HFFc6 (cell line): ENCODE measurements around the gene CPEB4. TPM values are rescaled to one million over a fixed set of nuclear protein-coding genes. Genes with fewer than 3 reads are reported as not detected.

Source experiments
- DNase-seq: peaks from one replicate; pipeline ENCODE4 v3.0.0-alpha.2; 2018
- H3K27ac Mint-ChIP-seq: 2 replicates; pipeline ENCODE4 v1.8.0; 2020; ENCODE audit warnings: mild to moderate bottlenecking, mixed read lengths
- H3K27me3 Mint-ChIP-seq: 2 replicates; pipeline ENCODE4 v1.8.0; 2021; ENCODE audit warnings: mild to moderate bottlenecking, moderate library complexity, mixed read lengths; ENCODE audit not compliant: insufficient read depth
- H3K36me3 Mint-ChIP-seq: 2 replicates; pipeline ENCODE4 v1.8.0; 2021; ENCODE audit warnings: low read depth, mixed read lengths
- H3K4me1 Mint-ChIP-seq: 2 replicates; pipeline ENCODE4 v1.8.0; 2020; ENCODE audit warnings: low read depth, mixed read lengths
- H3K4me3 Mint-ChIP-seq: 2 replicates; pipeline ENCODE4 v1.8.0; 2020; ENCODE audit warnings: mild to moderate bottlenecking, moderate library complexity, mixed read lengths
- H3K9me3 Mint-ChIP-seq: 2 replicates; pipeline ENCODE4 v1.8.0; 2020; ENCODE audit warnings: mild to moderate bottlenecking, mixed read lengths
- total RNA-seq, 6 experiments: library from RNA; stranded (reverse); fragmentation: NEBNext Ultra II Directional; extraction: Animal tissue kit (Norgen Biotek cat#: 25700); gene quantifications; 2 replicates in 1 of 6; 3 replicates in 5 of 6; pipeline ENCODE4 v1.2.3, GENCODE V29; 2021
- TF ChIP-seq, protein P1 (sequence below): fragments of 200-600 bp; sonication (generic); IDR thresholded peaks from 2 replicates; pipeline ENCODE4 v1.5.0; 2021; ENCODE audit warnings: antibody characterized with exemption, mild to moderate bottlenecking

Gene CPEB4
- total RNA-seq, 6 experiments from 2014 or later: 19.5 to 25.9 (median 22.3) TPM

DNA sequence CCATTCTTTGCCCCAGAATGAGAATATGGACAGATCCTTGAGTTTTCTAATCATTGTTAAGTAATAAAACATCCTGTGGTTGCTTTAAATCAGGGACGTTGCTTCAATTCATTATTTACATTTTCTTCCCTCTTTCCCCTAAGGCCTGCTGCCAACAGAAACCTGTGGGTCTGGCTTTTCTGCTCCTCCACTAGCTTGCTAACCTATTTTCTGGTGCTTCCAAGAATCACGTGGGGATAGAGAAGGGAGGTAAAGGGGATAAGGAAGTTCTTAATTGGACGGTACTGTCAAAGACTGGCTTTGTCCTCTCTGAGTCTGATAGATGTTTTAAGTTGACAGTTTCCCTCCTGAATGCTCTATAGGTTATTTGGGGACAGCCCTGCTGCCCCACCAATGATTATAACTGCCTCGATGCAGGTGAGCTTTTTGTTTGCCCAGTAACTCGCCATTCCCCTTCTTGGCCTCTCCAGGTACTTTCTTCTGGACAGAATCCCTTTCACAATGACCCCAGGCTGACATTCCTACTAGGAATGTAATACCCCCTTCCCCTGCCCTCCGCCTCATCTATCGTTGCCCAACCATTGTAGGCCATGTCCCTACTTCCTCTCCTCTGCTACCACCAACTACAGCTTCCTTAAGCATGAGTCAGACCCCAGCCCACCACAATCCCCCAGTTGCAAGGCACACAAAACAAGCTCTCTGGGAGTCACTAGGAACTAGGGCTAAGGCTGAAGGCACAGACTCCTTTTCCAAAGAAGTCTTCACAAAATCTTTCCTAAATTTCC lies 19.9 kb upstream of the CPEB4 start:
- H3K36me3 Mint-ChIP-seq: 0 out of 2 replicates have a peak, but pooled peaks cover 4% of the 10 kb centered on the region
- H3K4me3 Mint-ChIP-seq: no peak overlapping the region
- no peak for DNase-seq
- TF ChIP-seq, protein P1, sequence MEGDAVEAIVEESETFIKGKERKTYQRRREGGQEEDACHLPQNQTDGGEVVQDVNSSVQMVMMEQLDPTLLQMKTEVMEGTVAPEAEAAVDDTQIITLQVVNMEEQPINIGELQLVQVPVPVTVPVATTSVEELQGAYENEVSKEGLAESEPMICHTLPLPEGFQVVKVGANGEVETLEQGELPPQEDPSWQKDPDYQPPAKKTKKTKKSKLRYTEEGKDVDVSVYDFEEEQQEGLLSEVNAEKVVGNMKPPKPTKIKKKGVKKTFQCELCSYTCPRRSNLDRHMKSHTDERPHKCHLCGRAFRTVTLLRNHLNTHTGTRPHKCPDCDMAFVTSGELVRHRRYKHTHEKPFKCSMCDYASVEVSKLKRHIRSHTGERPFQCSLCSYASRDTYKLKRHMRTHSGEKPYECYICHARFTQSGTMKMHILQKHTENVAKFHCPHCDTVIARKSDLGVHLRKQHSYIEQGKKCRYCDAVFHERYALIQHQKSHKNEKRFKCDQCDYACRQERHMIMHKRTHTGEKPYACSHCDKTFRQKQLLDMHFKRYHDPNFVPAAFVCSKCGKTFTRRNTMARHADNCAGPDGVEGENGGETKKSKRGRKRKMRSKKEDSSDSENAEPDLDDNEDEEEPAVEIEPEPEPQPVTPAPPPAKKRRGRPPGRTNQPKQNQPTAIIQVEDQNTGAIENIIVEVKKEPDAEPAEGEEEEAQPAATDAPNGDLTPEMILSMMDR: no peak
- H3K27me3 Mint-ChIP-seq: peaks cover 5% of the 10 kb centered on the region
- no peaks in the 10 kb centered on the region for H3K9me3 Mint-ChIP-seq
- H3K4me1 Mint-ChIP-seq: peaks cover 14% of the 10 kb centered on the region
- H3K27ac Mint-ChIP-seq: no peak overlapping the region

DNA sequence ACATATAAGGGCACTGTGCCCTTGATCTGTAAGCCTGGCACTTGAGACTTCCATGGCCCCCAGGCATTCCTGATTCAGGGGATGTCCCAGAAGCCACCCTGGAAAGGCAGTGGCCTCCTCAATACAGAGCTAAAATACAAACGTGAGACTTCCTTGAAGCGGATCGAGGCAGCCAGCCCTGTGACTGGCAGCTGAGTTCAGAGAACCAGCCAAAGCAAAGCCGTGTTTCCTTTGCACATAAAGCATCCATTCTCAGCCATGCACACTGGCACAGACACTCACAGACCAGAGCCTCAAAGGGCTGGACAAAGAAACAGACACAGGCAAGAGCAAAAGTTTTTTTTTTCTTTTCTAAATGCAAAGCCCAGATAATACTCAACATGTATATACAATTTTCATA lies 18.8 kb upstream of the CPEB4 start:
- Mint-ChIP-seq H3K27ac (no peak overlapping the region), H3K27me3 (peaks cover 5% of the 10 kb centered on the region), H3K36me3 (0 out of 2 replicates have a peak, but pooled peaks cover 4% of the 10 kb centered on the region), H3K9me3 (no peaks in the 10 kb centered on the region), H3K4me3 (no peak overlapping the region), H3K4me1 (peaks cover 14% of the 10 kb centered on the region)
- TF ChIP-seq, protein P1: no peak
- no peak for DNase-seq

DNA sequence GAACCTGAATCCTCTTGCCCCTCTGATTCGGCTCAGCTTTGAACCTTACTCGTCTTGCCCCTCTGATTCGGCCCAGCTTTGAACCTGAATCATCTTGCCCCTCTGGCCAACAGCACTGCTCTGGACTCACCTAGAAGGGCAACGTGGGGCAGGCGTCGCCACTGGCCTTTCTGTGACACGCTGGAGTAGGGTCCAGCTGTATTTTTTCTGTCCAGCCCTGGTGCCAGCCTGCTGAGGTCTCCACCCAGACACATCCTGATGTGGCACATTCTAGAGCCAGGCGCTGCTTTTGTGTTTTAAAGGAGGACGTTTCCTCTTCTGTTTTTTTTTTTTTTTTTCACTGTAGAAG lies 15.2 kb upstream of the CPEB4 start:
- no peaks in the 10 kb centered on the region for H3K9me3 Mint-ChIP-seq
- H3K27ac Mint-ChIP-seq: no peak overlapping the region
- H3K4me1 Mint-ChIP-seq: peaks cover 14% of the 10 kb centered on the region
- no peak for DNase-seq
- no peak overlapping the region for H3K4me3 Mint-ChIP-seq
- H3K36me3 Mint-ChIP-seq: no peaks in the 10 kb centered on the region
- TF ChIP-seq, protein P1: no peak
- H3K27me3 Mint-ChIP-seq: peaks cover 2% of the 10 kb centered on the region; the same call in 1 of the 2 replicates

DNA sequence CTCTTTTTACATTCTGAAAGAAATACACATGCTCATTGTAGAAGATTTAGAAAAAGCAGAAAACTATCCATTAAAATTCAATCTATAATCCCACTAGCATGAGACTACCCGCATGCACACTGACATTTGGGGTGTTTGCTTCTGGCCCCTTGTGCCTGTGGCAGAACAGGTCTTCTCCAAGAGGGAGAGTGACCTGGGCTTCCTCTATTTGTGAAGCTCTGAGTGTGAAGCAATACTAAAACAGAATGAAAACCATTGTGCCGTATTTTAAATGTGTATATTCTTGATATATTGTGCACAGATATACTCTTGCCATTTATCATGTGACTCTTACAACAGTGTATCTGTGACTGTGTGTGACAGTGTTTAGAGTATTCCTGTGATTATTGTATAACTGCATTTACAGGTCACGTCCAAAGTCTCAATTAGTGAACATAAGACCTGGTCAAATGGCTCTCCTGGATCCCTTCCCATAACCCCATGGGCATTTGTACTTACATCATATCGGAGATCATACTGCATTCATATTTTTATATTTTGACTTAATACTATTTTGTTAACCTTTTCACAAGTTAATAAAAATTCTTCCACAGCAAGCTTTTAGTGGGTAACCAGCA lies 14.7 kb upstream of the CPEB4 start:
- no peak for DNase-seq
- Mint-ChIP-seq H3K27me3 (no peaks in the 10 kb centered on the region), H3K4me1 (peaks cover 14% of the 10 kb centered on the region), H3K9me3 (no peaks in the 10 kb centered on the region), H3K27ac (no peak overlapping the region), H3K4me3 (no peak overlapping the region), H3K36me3 (no peaks in the 10 kb centered on the region)
- TF ChIP-seq, protein P1: no peak

GRCh38 chr5:173875189-173875588 lies 13.0 kb upstream of the CPEB4 start:
- H3K27me3 Mint-ChIP-seq: no peaks in the 10 kb centered on the region
- peaks cover 24% of the 10 kb centered on the region for H3K4me1 Mint-ChIP-seq
- TF ChIP-seq, protein P1: no peak
- no peak for DNase-seq
- no peak overlapping the region for H3K27ac Mint-ChIP-seq
- H3K9me3 Mint-ChIP-seq: no peaks in the 10 kb centered on the region
- H3K4me3 Mint-ChIP-seq: no peak overlapping the region
- H3K36me3 Mint-ChIP-seq: no peaks in the 10 kb centered on the region
